HG03108 (cell line): ENCODE measurements around the gene VPS25.
"Not testable (repeated sequence)": the region's sequence is repeated elsewhere in the genome, so short reads cannot be mapped to it uniquely, and the experiment has no call there.

Source experiments
- ATAC-seq: cut with Tn5 transposase; IDR thresholded peaks from one replicate; pipeline ENCODE4 v1.9.1; 2021; ENCODE audit warnings: moderate library complexity; ENCODE audit not compliant: unreplicated experiment

The VPS25 gene

GRCh38 chr17:42773290-42774035 lies at the start of gene VPS25:
TSS of gene VPS25 (plus strand) at chr17:42773449. CDS start at chr17:42773476, 27 bp downstream.
- ATAC-seq = peak; percentile 68

DNA sequence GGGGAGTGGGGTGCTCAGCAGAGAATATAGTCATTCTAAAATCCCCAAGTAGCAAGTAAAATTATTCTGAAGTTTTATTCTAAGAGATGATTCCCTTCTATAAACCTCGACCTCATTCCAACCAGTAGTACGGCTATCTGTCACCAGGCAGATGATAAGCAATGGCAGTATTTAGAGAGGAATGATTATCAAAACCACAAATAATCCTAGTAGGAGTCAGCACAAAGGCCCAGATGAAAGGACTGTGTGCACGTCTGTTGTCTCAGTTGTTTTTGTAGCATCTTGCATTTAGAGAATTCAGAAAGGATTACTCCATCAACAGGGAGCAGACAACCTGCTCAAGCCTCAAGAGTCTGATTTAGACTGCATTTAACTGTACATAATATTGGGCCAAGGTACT lies 49.6 kb upstream of the VPS25 start:
- no peak for ATAC-seq

GRCh38 chr17:42725143-42725542 lies 48.1 kb upstream of the VPS25 start:
- ATAC-seq = no peak

- ATAC-seq = no peak
Observed at GRCh38 chr17:42740699-42741098, 32.5 kb upstream of the VPS25 start.

GRCh38 chr17:42742916-42743315 lies 30.3 kb upstream of the VPS25 start:
- ATAC-seq = not testable (repeated sequence)

GRCh38 chr17:42743595-42744282 lies 29.5 kb upstream of the VPS25 start:
- no peak for ATAC-seq

- peak; percentile 36 for ATAC-seq
Observed at GRCh38 chr17:42744283-42744805, 28.9 kb upstream of the VPS25 start.

DNA sequence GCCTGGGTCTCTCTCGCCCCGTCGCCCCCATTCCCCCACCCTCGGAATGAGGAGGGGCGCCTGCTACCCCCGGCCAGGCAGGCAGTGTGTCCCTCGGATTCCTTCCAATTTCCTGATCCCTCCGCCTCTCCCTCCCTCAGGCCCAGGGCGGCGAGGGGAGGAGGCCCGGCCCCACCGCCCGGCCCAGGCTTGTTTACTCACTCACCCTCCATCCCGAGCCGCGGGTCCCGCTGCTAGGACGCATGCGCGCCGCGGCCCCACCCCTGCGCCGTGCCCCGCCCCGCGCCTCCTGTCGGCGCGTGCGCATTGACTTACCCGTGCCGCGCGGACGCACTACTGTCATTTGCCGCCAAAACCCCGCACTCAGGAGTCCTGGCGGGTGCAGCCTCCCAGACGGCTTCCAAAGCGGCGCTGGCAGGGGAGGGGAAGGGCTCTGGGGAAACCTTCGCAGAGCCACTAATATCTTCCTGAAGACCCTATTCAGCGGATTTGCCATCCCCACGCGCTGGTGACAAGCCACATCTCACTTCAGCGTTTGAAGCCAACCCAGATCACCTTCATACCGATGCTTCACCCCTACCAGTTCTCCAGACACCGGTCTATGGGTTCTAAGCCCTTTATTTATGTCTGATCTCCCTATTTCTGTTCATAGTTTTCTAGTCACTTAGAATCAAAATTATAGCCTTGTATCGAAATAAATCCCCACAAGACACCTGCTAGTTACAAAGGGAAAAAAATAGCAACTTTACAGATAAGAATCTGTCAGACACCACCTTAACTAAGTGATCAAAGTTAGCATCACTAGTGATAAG lies 28.2 kb upstream of the VPS25 start, which contains the start of gene EZH1:
EZH1 (minus strand) TSS at position 235 of the 812 bp plus-strand sequence. CDS start 16,099 bp downstream, outside the sequence.
- ATAC-seq = peak; percentile 85

- ATAC-seq = no peak
Observed at GRCh38 chr17:42748202-42748907, 24.9 kb upstream of the VPS25 start.

DNA sequence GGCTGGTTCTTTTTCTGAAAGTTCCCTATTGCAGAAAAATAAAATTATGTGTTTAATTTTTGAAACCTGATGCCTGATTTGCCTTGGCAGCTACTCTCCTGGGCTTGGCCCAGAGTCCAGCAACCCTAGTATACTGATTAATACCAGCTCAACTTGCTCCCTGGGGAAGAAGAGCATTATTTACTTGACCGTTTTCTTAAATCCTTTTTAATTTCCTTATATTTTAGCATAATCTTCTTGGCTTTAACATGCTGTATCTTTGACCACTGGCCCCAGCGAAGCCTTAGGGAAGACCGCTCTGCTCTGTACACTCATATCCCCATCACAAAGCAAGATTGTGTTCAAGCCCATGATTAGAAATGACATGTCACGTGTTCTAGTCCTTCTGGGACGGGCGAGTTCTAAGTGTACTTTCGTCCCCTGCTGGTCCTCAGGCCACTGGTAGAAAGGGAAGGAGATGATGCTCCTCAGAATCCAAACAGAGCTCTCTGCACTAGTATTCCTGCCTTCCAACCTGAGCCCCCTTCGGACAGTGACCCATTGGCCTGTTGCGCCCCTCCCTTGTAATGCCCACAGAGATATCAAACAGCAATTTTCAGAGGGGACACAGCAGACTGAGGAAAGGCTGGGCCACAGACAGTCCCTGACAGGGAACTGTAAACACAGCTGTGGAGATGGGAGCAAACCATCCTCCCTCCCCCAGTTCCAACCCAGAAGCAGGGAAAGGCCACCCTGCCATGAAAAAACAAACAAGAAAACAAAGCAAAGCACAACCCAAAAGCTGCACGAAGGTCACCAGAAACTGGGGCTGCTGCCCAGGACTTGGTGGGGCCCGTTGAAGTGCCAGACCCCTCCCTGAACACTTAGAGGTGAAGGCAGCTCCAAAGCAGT lies 24.1 kb upstream of the VPS25 start:
- no peak for ATAC-seq

DNA sequence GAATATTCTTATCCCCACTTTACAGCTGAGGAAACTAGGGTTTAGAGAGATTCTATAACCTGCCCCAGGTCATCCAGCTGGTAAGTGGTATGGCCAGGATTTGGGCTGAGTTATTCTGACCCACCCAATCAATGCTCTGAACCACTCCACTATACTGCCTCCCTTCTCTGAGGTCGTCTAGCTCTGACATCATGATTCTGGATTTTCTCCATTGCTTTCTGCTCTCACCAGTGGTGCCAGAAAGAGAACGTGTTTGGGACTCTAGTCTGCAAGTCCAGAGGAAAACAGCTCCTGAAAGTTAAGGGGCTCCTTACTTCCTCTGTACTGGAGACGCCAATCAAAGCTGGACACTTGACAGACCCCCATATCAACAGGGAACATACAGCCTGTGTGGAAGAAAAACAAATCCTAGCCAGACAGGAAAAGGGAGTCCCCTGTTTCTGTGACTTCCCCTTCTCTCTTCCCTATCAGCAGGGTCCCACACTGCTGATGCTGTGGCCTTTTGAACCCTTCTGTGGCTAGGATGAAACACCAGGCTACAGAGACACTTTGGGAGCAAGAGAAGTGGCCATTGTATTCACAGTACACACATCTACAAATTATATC lies 22.4 kb upstream of the VPS25 start:
- ATAC-seq = no peak

DNA sequence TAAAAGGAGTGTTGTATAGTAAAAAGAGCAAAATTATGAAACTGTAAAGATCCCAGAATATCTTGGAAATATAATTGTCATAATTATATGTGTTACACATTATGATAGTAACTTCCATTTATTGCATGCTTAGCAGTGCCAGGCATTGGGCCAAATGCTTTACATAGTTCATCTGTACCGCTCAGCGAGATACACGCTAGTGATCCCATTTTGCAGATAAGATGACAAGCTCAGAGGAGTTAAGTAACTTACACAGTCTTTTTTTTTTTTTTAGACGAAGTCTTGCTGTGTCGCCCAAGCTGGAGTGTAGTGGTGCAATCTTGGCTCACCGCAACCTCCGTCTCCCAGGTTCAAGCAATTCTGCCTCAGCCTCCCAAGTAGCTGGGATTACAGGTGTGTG lies 21.6 kb upstream of the VPS25 start:
- no peak for ATAC-seq

DNA sequence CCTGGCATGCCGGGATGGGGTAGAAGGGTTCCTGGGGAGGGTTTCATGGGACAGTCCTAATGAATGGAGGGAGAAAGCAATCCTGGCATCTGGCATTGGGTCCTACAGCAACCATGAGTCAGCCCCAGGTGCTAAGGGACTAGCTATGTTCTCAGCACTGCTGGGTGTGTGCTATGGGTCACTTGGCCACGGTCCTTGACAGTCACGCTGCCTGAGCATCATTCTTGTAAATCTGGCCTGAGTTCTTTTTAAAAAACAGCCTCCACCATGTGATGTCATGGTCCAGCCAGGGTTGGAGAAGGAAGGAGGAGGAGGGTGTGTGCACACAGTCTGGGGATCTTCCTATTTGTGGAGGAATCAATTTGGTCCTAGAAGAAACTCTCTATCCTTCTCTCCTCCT lies 18.5 kb upstream of the VPS25 start:
- no peak for ATAC-seq

- peak; percentile 79 for ATAC-seq
Observed at GRCh38 chr17:42759982-42760651, 13.1 kb upstream of the VPS25 start.

DNA sequence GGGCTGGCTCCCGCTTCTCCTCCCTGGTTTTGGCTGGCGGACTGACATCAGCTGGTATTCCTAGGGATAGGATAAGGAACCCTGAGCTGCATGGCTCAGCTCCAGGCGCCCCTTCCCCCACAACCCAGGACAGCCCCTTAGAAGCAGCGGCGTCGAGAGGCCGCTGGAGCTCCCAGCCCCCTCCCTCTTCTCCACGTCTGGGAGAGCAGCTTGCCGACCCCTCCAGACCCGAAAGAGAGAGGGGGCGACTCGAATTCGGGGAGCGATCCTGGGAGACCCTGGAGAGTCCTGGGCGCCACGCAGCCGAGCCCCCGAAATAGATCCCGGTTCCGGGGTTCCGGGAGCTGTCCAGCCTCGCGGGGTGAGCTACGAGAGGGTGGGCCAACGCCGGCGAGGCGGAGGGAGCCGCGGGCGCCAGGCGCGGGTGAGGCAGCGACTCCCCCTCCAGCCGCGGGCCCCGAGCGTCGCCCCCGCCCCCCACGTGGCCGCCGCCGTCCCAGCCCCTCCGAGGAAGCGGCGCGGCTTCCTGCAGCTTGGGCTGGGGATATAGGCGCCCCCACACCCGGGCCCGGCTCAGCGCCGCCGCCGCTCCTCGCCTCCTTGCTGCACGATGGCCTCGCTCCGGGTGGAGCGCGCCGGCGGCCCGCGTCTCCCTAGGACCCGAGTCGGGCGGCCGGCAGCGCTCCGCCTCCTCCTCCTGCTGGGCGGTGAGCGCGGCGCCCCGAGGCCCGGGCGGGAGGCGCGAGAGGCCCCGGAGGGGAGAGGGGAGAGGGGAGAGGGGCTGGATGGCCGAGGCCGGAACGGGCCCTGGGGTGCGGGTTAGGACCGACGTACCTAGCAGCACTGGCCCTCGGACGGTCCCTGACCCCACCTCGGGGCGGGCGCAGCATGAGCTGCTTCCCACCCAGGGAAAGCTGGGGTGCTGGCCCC lies 12.3 kb upstream of the VPS25 start, which contains the start of gene RAMP2:
RAMP2 (plus strand) TSS at position 576 of the 930 bp plus-strand sequence; CDS start at position 611, 35 bp downstream.
- ATAC-seq = no peak

DNA sequence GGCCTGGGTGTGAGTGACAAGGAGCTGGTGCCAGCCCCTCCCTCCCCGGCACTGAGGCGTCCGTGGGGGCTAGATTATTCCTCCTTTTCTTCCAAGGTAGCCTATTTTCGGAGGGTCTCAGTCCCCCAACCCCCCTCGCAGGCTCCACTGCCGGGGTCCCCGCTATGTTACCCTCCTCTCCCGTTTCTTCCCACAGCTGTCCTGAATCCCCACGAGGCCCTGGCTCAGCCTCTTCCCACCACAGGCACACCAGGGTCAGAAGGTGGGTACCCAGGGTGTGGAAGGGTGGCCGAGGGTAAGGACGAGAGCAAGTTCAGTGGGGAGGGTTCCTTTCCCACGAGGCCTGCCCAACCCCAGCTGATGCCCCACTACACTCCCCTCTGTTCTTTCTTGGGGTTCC lies 11.6 kb upstream of the VPS25 start:
- ATAC-seq = no peak

GRCh38 chr17:42766124-42766523 lies 7.1 kb upstream of the VPS25 start:
- no peak for ATAC-seq
